Neural progenitor cell (in vitro differentiated cells): Measurements from ENCODE around the gene SSBP2. TPM values are rescaled to one million over a fixed set of nuclear protein-coding genes. Genes with fewer than 3 reads are reported as not detected.

Experiments
- DNase-seq: peaks from one replicate; pipeline ENCODE4 v3.0.0-alpha.2; 2016; ENCODE audit warnings: low spot score
- H2AFZ ChIP-seq: fragments of 200-600 bp; sonication (generic); replicated peaks from 2 replicates; pipeline ENCODE4 v1.6.1; 2016; ENCODE audit warnings: antibody characterized with exemption
- H3F3A ChIP-seq: fragments of 200-600 bp; sonication (generic); 2 replicates; pipeline ENCODE4 v1.6.1; 2016; ENCODE audit warnings: antibody characterized with exemption, low read depth
- H3K27ac ChIP-seq: fragments of 200-600 bp; sonication (generic); 2 replicates; pipeline ENCODE4 v1.5.1; 2016; ENCODE audit warnings: mild to moderate bottlenecking
- H3K27me3 ChIP-seq: fragments of 200-600 bp; sonication (generic); 2 replicates; pipeline ENCODE4 v1.6.1; 2016; ENCODE audit warnings: mild to moderate bottlenecking, moderate library complexity
- H3K36me3 ChIP-seq: fragments of 200-600 bp; sonication (generic); 2 replicates; pipeline ENCODE4 v1.5.1; 2016
- H3K4me1 ChIP-seq: fragments of 200-600 bp; sonication (generic); 2 replicates; pipeline ENCODE4 v1.6.1; 2016; ENCODE audit warnings: mixed run types
- H3K4me2 ChIP-seq: fragments of 200-600 bp; sonication (generic); 2 replicates; pipeline ENCODE4 v1.6.1; 2016
- H3K4me3 ChIP-seq: fragments of 200-600 bp; sonication (generic); 2 replicates; pipeline ENCODE4 v1.5.1; 2016
- H3K79me2 ChIP-seq: fragments of 200-600 bp; sonication (generic); 2 replicates; pipeline ENCODE4 v1.6.1; 2016; ENCODE audit warnings: low read depth
- H3K9ac ChIP-seq: fragments of 200-600 bp; sonication (generic); 2 replicates; pipeline ENCODE4 v1.6.1; 2016
- H3K9me3 ChIP-seq: fragments of 200-600 bp; sonication (generic); 2 replicates; pipeline ENCODE4 v1.5.1; 2016; ENCODE audit warnings: low read depth
- H4K20me1 ChIP-seq: fragments of 200-600 bp; sonication (generic); 2 replicates; pipeline ENCODE4 v1.6.1; 2016; ENCODE audit warnings: low read depth
- H3K27ac Mint-ChIP-seq: 3 replicates; pipeline ENCODE4 v1.8.0; 2021; ENCODE audit warnings: mixed read lengths
- H3K27me3 Mint-ChIP-seq: 2 replicates; pipeline ENCODE4 v1.8.0; 2022; ENCODE audit warnings: low read depth, mild to moderate bottlenecking, inconsistent platforms, moderate library complexity, mixed read lengths; ENCODE audit not compliant: insufficient read depth
- H3K36me3 Mint-ChIP-seq: 3 replicates; pipeline ENCODE4 v1.8.0; 2021; ENCODE audit warnings: mixed read lengths
- H3K4me1 Mint-ChIP-seq: 3 replicates; pipeline ENCODE4 v1.8.0; 2021; ENCODE audit warnings: mixed read lengths
- H3K4me3 Mint-ChIP-seq: 3 replicates; pipeline ENCODE4 v1.8.0; 2021; ENCODE audit warnings: mild to moderate bottlenecking, moderate library complexity, mixed read lengths
- H3K9me3 Mint-ChIP-seq: 3 replicates; pipeline ENCODE4 v1.8.0; 2020; ENCODE audit warnings: mixed read lengths
- CTCF ChIP-seq: fragments of 200-600 bp; sonication (generic); IDR thresholded peaks from 2 replicates; pipeline ENCODE4 v1.5.1; 2017; ENCODE audit warnings: antibody characterized with exemption, mild to moderate bottlenecking
- EZH2 ChIP-seq: fragments of 200-600 bp; sonication (generic); IDR thresholded peaks from 2 replicates; pipeline ENCODE4 v1.6.1; 2017; ENCODE audit warnings: antibody characterized with exemption, mild to moderate bottlenecking, moderate library complexity
- EZH2phosphoT487 ChIP-seq: fragments of 200-600 bp; sonication (generic); IDR thresholded peaks from 2 replicates; pipeline ENCODE4 v1.6.1; 2017; ENCODE audit warnings: antibody characterized with exemption
- total RNA-seq: library from RNA; depleted of rRNA; stranded (reverse); fragments of >200 nt; gene quantifications from 2 replicates; pipeline ENCODE4 v1.2.3, GENCODE V29; 2015; ENCODE audit warnings: low replicate concordance

SSBP2 gene
- total RNA-seq, 1 donor from 2014 or later = 175 TPM

- Mint-ChIP-seq H3K36me3 (peaks cover 42% of the 10 kb centered on the region), H3K27me3 (peaks cover 3% of the 10 kb centered on the region), H3K4me1 (no peaks in the 10 kb centered on the region), H3K9me3 (peaks cover 23% of the 10 kb centered on the region), H3K27ac (no peak overlapping the region), H3K4me3 (no peak overlapping the region)
- Histone ChIP-seq H3K9ac (no peak overlapping the region), H4K20me1 (peaks cover 46% of the 10 kb centered on the region), H3K36me3 (peaks cover 6% of the 10 kb centered on the region), H3K9me3 (no peaks in the 10 kb centered on the region), H3K27ac (no peak overlapping the region), H3F3A (peaks cover 5% of the 10 kb centered on the region), H3K4me3 (no peak overlapping the region), H3K27me3 (no peaks in the 10 kb centered on the region), H3K4me2 (no peak overlapping the region), H3K79me2 (peaks cover 100% of the 10 kb centered on the region), H3K4me1 (peaks cover under 1% of the 10 kb centered on the region), H2AFZ (no peak overlapping the region)
- TF ChIP-seq EZH2phosphoT487 (no peak), CTCF (no peak), EZH2 (no peak)
- DNase-seq = no peak
Observed at GRCh38 chr5:81739291-81739690, 11.6 kb downstream of the SSBP2 start.

- no peaks in the 10 kb centered on the region for H3K9me3 ChIP-seq
- peaks cover 6% of the 10 kb centered on the region for H3K36me3 Mint-ChIP-seq
- H3K9ac ChIP-seq = no peak overlapping the region
- no peaks in the 10 kb centered on the region for H3K27me3 Mint-ChIP-seq
- peaks cover 8% of the 10 kb centered on the region for H3F3A ChIP-seq
- H3K27me3 ChIP-seq = no peaks in the 10 kb centered on the region
- no peaks in the 10 kb centered on the region for H3K36me3 ChIP-seq
- TF ChIP-seq CTCF = no peak
- TF ChIP-seq EZH2phosphoT487 = no peak
- no peak for TF ChIP-seq EZH2
- no peak overlapping the region for H3K27ac Mint-ChIP-seq
- H3K4me1 Mint-ChIP-seq = peaks cover 17% of the 10 kb centered on the region
- H3K27ac ChIP-seq = no peak overlapping the region
- DNase-seq = no peak
- peaks cover 1% of the 10 kb centered on the region for H3K9me3 Mint-ChIP-seq
- H3K4me1 ChIP-seq = peaks cover 27% of the 10 kb centered on the region
- no peak overlapping the region for H3K4me2 ChIP-seq
- no peak overlapping the region for H2AFZ ChIP-seq
- no peak overlapping the region for H3K4me3 ChIP-seq
- peaks cover 100% of the 10 kb centered on the region for H3K79me2 ChIP-seq
- H3K4me3 Mint-ChIP-seq = no peak overlapping the region
- H4K20me1 ChIP-seq = peaks cover 92% of the 10 kb centered on the region
Observed at GRCh38 chr5:81729276-81729675, 21.6 kb downstream of the SSBP2 start.

GRCh38 chr5:81728301-81728700 lies 22.6 kb downstream of the SSBP2 start:
- H3K4me3 Mint-ChIP-seq = no peak overlapping the region
- H3K9me3 Mint-ChIP-seq = no peaks in the 10 kb centered on the region
- Histone ChIP-seq H3K36me3 (no peaks in the 10 kb centered on the region), H4K20me1 (peaks cover 95% of the 10 kb centered on the region), H3K79me2 (peaks cover 100% of the 10 kb centered on the region), H2AFZ (no peak overlapping the region), H3K4me2 (no peak overlapping the region), H3K27me3 (no peaks in the 10 kb centered on the region), H3K4me3 (no peak overlapping the region), H3K4me1 (peaks cover 23% of the 10 kb centered on the region), H3F3A (peaks cover 8% of the 10 kb centered on the region), H3K9ac (no peak overlapping the region), H3K27ac (no peak overlapping the region), H3K9me3 (no peaks in the 10 kb centered on the region)
- no peak for DNase-seq
- no peaks in the 10 kb centered on the region for H3K27me3 Mint-ChIP-seq
- peaks cover 5% of the 10 kb centered on the region for H3K36me3 Mint-ChIP-seq
- no peak overlapping the region for H3K27ac Mint-ChIP-seq
- TF ChIP-seq EZH2phosphoT487 (no peak), CTCF (no peak), EZH2 (no peak)
- H3K4me1 Mint-ChIP-seq = peaks cover 12% of the 10 kb centered on the region
